HEK293 (cell line): ENCODE data around the gene OR52W1.

Experiments
- CTCF ChIA-PET: fragments of 350-600 bp; formaldehyde crosslinking; extraction: SDS; loops from one replicate; lab custom pipeline; 2021; ENCODE audit warnings: antibody characterized with exemption; lab: Yijun Ruan, JAX
- POLR2A ChIA-PET: fragments of 300-600 bp; formaldehyde crosslinking; extraction: SDS; loops from one replicate; lab custom pipeline; 2020; ENCODE audit warnings: antibody characterized with exemption, inconsistent platforms; lab: Yijun Ruan, JAX
- H3K27ac ChIP-seq: fragments of 200-500 bp; sonication (Bioruptor generic); 2 replicates; pipeline ENCODE4 v1.5.1; 2014; ENCODE audit warnings: low read depth, low read length, control low read depth, inconsistent platforms; ENCODE audit errors: extremely low read depth
- H3K36me3 ChIP-seq, 2 experiments: fragments of 200-500 bp in 1 of 2; sonication (Bioruptor generic) in 1 of 2; 1 replicate in 1 of 2; 2 replicates in 1 of 2; pipeline ENCODE4 v1.5.1; 2014 to 2017; ENCODE audit warnings: inconsistent platforms in 2 of 2, low read length in 2 of 2; ENCODE audit not compliant: control insufficient read depth in 2 of 2, insufficient read depth in 1 of 2
- H3K4me1 ChIP-seq: fragments of 200-500 bp; sonication (Bioruptor generic); 2 replicates; pipeline ENCODE4 v1.5.1; 2014; ENCODE audit warnings: mild to moderate bottlenecking, low read length, inconsistent platforms; ENCODE audit not compliant: control insufficient read depth, insufficient read depth
- H3K4me3 ChIP-seq: 2 replicates; pipeline ENCODE4 v1.5.1; 2011; ENCODE audit warnings: low read depth, mild to moderate bottlenecking, control low read depth, low read length, moderate library complexity
- H3K9me3 ChIP-seq: fragments of 200-500 bp; sonication (Bioruptor generic); 2 replicates; pipeline ENCODE4 v1.5.1; 2014; ENCODE audit warnings: low read depth, low read length, inconsistent platforms; ENCODE audit not compliant: control insufficient read depth, insufficient read depth
- EGR2 ChIP-seq: fragments of 450-650 bp; formaldehyde crosslinking; IDR thresholded peaks from 2 replicates; pipeline ENCODE4 v1.5.1; 2016; ENCODE audit warnings: low read depth, missing biosample characterization, missing genetic modification characterization
- REPIN1 ChIP-seq: fragments of 450-650 bp; formaldehyde crosslinking; IDR thresholded peaks from 2 replicates; pipeline ENCODE4 v1.5.1; 2017; ENCODE audit warnings: missing biosample characterization, missing genetic modification characterization, low read depth
- ZFP69B ChIP-seq: fragments of 450-650 bp; formaldehyde crosslinking; IDR thresholded peaks from 2 replicates; pipeline ENCODE4 v1.5.1; 2016; ENCODE audit warnings: missing biosample characterization, missing genetic modification characterization
- ZNF133 ChIP-seq: fragments of 450-650 bp; formaldehyde crosslinking; IDR thresholded peaks from 2 replicates; pipeline ENCODE4 v1.5.1; 2016; ENCODE audit warnings: missing biosample characterization, missing genetic modification characterization
- ZNF202 ChIP-seq: fragments of 450-650 bp; formaldehyde crosslinking; IDR thresholded peaks from 2 replicates; pipeline ENCODE4 v1.5.1; 2016; ENCODE audit warnings: missing biosample characterization, missing genetic modification characterization, borderline replicate concordance
- ZNF214 ChIP-seq: fragments of 450-650 bp; formaldehyde crosslinking; IDR thresholded peaks from 2 replicates; pipeline ENCODE4 v1.5.1; 2017; ENCODE audit warnings: missing biosample characterization, mild to moderate bottlenecking, missing genetic modification characterization, borderline replicate concordance
- ZNF239 ChIP-seq: fragments of 450-650 bp; formaldehyde crosslinking; IDR thresholded peaks from 2 replicates; pipeline ENCODE4 v1.5.1; 2016; ENCODE audit warnings: missing biosample characterization, missing genetic modification characterization
- ZNF501 ChIP-seq: fragments of 450-650 bp; formaldehyde crosslinking; IDR thresholded peaks from 2 replicates; pipeline ENCODE4 v1.5.1; 2016; ENCODE audit warnings: missing biosample characterization, missing genetic modification characterization
- ZNF521 ChIP-seq: fragments of 450-650 bp; formaldehyde crosslinking; IDR thresholded peaks from 2 replicates; pipeline ENCODE4 v1.5.1; 2017; ENCODE audit warnings: missing biosample characterization, mild to moderate bottlenecking, missing genetic modification characterization
- ZNF529 ChIP-seq: fragments of 450-650 bp; formaldehyde crosslinking; IDR thresholded peaks from 2 replicates; pipeline ENCODE4 v1.5.1; 2017; ENCODE audit warnings: missing genetic modification characterization, missing biosample characterization; ENCODE audit not compliant: insufficient replicate concordance
- ZNF791 ChIP-seq: fragments of 450-650 bp; formaldehyde crosslinking; IDR thresholded peaks from 2 replicates; pipeline ENCODE4 v1.5.1; 2016; ENCODE audit warnings: missing biosample characterization, missing genetic modification characterization
- ZSCAN23 ChIP-seq: fragments of 450-650 bp; formaldehyde crosslinking; IDR thresholded peaks from 2 replicates; pipeline ENCODE4 v1.5.1; 2016; ENCODE audit warnings: missing biosample characterization, missing genetic modification characterization
- TF ChIP-seq, protein P1 (sequence below): IDR thresholded peaks from 2 replicates; pipeline ENCODE4 v1.6.1; 2011; ENCODE audit warnings: mild to moderate bottlenecking, low read depth, low read length, borderline replicate concordance
- TF ChIP-seq, protein P2 (sequence below): fragments of 450-650 bp; formaldehyde crosslinking; IDR thresholded peaks from 2 replicates; pipeline ENCODE4 v1.5.1; 2016; ENCODE audit warnings: missing biosample characterization, missing genetic modification characterization
- TF ChIP-seq, protein P3 (sequence below): fragments of 450-650 bp; formaldehyde crosslinking; IDR thresholded peaks from 2 replicates; pipeline ENCODE4 v1.5.1; 2016; ENCODE audit warnings: missing biosample characterization, missing genetic modification characterization
- TF ChIP-seq, protein P4 (sequence below): fragments of 450-650 bp; formaldehyde crosslinking; IDR thresholded peaks from 2 replicates; pipeline ENCODE4 v1.5.1; 2016; ENCODE audit warnings: missing biosample characterization, missing genetic modification characterization, borderline replicate concordance

The OR52W1 gene

DNA sequence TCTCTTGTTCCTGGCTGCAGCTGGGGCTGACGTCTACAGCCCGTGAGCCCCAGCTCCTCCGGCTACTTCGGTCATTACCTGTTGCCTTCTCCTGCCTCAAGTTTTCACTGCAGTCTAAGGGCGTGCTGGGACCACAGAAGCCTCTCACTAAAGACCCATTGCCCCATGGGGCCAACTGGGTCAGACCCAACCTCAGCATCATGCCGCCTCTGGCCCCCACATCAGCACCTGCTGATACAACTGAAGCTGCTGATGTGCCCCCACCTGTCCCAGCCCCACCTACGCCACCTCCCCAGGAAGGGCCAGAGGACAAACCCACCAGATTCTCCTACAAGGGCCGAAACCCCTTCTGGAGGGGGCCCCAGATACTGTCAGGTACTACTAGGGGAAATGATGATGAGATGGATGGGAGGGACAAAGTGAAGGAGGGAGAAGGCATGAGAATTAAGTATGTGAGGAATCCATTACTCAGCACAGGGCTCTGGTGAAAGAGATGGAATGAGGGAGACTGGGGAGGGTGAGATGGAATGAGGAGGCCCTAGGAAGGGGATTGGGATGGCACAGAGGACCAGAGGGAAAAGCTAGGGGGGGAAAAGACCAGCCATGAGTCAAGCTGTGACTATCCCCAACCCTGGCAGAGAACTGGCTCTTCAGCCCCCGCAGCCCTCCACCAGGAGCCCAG is 11.4 kb downstream of the OR52W1 start:
- POLR2A ChIA-PET, result no interaction called here
- TF ChIP-seq ZNF501 (no peak), ZNF521 (tag by site-specific recombination) (no peak)
- peaks cover 0 to 91% of the 10 kb centered on the region in 2 experiments; a peak in 1 of 3 replicates for H3K36me3 ChIP-seq
- H3K27ac ChIP-seq, result no peak overlapping the region
- CTCF ChIA-PET, result no interaction called here
- no peaks in the 10 kb centered on the region for H3K4me1 ChIP-seq
- H3K4me3 ChIP-seq, result no peak overlapping the region
- H3K9me3 ChIP-seq, result no peaks in the 10 kb centered on the region

DNA sequence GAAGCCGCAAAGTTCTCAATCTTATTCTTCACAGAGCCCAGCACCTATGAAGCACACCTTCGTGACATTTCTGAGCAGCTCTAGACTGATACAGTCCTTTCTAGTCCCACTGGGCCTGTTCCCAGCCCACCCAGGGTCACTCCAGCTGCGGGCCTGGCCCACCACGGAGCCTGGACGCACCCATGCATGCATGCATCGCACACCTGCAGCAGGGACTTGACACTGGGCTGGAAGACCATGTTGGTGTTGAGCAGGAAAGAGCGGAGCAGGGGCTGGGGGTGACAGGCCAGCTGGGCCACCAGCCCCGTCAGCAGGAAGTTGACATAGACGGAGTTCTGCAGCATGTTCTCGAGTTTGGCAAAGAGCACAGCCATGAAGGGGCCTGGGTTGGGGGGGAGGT is 15.5 kb downstream of the OR52W1 start:
- Histone ChIP-seq H3K27ac (no peak overlapping the region), H3K36me3 (peaks cover 0 to 99% of the 10 kb centered on the region in 2 experiments; a peak in 1 of 3 replicates), H3K4me1 (no peaks in the 10 kb centered on the region), H3K9me3 (no peaks in the 10 kb centered on the region), H3K4me3 (no peak overlapping the region)
- TF ChIP-seq, protein P1, sequence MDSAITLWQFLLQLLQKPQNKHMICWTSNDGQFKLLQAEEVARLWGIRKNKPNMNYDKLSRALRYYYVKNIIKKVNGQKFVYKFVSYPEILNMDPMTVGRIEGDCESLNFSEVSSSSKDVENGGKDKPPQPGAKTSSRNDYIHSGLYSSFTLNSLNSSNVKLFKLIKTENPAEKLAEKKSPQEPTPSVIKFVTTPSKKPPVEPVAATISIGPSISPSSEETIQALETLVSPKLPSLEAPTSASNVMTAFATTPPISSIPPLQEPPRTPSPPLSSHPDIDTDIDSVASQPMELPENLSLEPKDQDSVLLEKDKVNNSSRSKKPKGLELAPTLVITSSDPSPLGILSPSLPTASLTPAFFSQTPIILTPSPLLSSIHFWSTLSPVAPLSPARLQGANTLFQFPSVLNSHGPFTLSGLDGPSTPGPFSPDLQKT, result no peak
- no peak for TF ChIP-seq ZSCAN23 (tag by site-specific recombination)
- no peak for TF ChIP-seq ZNF791 (tag by site-specific recombination)
- TF ChIP-seq, protein P2, sequence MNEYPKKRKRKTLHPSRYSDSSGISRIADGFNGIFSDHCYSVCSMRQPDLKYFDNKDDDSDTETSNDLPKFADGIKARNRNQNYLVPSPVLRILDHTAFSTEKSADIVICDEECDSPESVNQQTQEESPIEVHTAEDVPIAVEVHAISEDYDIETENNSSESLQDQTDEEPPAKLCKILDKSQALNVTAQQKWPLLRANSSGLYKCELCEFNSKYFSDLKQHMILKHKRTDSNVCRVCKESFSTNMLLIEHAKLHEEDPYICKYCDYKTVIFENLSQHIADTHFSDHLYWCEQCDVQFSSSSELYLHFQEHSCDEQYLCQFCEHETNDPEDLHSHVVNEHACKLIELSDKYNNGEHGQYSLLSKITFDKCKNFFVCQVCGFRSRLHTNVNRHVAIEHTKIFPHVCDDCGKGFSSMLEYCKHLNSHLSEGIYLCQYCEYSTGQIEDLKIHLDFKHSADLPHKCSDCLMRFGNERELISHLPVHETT (tag by site-specific recombination), result no peak
- no peak for TF ChIP-seq ZNF214 (tag by site-specific recombination)
- TF ChIP-seq ZNF529 (tag by site-specific recombination), result no peak
- no peak for TF ChIP-seq ZNF202 (tag by site-specific recombination)
- no peak for TF ChIP-seq REPIN1
- TF ChIP-seq, protein P3, sequence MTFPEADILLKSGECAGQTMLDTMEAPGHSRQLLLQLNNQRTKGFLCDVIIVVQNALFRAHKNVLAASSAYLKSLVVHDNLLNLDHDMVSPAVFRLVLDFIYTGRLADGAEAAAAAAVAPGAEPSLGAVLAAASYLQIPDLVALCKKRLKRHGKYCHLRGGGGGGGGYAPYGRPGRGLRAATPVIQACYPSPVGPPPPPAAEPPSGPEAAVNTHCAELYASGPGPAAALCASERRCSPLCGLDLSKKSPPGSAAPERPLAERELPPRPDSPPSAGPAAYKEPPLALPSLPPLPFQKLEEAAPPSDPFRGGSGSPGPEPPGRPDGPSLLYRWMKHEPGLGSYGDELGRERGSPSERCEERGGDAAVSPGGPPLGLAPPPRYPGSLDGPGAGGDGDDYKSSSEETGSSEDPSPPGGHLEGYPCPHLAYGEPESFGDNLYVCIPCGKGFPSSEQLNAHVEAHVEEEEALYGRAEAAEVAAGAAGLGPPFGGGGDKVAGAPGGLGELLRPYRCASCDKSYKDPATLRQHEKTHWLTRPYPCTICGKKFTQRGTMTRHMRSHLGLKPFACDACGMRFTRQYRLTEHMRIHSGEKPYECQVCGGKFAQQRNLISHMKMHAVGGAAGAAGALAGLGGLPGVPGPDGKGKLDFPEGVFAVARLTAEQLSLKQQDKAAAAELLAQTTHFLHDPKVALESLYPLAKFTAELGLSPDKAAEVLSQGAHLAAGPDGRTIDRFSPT, result no peak
- no peak for TF ChIP-seq EGR2 (tag by site-specific recombination)
- TF ChIP-seq ZFP69B (tag by site-specific recombination), result no peak
- TF ChIP-seq, protein P4, sequence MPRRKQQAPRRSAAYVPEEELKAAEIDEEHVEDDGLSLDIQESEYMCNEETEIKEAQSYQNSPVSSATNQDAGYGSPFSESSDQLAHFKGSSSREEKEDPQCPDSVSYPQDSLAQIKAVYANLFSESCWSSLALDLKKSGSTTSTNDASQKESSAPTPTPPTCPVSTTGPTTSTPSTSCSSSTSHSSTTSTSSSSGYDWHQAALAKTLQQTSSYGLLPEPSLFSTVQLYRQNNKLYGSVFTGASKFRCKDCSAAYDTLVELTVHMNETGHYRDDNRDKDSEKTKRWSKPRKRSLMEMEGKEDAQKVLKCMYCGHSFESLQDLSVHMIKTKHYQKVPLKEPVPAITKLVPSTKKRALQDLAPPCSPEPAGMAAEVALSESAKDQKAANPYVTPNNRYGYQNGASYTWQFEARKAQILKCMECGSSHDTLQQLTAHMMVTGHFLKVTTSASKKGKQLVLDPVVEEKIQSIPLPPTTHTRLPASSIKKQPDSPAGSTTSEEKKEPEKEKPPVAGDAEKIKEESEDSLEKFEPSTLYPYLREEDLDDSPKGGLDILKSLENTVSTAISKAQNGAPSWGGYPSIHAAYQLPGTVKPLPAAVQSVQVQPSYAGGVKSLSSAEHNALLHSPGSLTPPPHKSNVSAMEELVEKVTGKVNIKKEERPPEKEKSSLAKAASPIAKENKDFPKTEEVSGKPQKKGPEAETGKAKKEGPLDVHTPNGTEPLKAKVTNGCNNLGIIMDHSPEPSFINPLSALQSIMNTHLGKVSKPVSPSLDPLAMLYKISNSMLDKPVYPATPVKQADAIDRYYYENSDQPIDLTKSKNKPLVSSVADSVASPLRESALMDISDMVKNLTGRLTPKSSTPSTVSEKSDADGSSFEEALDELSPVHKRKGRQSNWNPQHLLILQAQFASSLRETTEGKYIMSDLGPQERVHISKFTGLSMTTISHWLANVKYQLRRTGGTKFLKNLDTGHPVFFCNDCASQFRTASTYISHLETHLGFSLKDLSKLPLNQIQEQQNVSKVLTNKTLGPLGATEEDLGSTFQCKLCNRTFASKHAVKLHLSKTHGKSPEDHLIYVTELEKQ (tag by site-specific recombination), result no peak
- no peak for TF ChIP-seq ZNF133 (tag by site-specific recombination)
- TF ChIP-seq ZNF239 (tag by site-specific recombination), result no peak
- POLR2A ChIA-PET, result no interaction called here
- CTCF ChIA-PET, result no interaction called here
